ENCODE data around the gene MGRN1. TPM values are rescaled to one million over a fixed set of nuclear protein-coding genes. Genes with fewer than 3 reads are reported as not detected.
A peak's percentile ranks its signal among the peaks of the same experiment; 100 is the strongest.
"Not testable (repeated sequence)": the region's sequence is repeated elsewhere in the genome, so short reads cannot be mapped to it uniquely, and the experiment has no call there.

MGRN1 gene
- total RNA-seq, 3 donors from 2014 or later, result 26.7 to 28.5 (median 27.9) TPM

GRCh38 chr16:4648917-4649316 lies 24.3 kb downstream of the MGRN1 start:
- intact Hi-C loops (cut with DNase I; ENCODE audit: low total_unique reads), result no loop called here
- H3K36me3 ChIP-seq, result no peaks in the 10 kb centered on the region
- no peaks in the 10 kb centered on the region for H3K27me3 ChIP-seq
- TF ChIP-seq CTCF (IDR thresholded peaks at IDR 0.05) (no peak), POLR2AphosphoS5 (IDR thresholded peaks at IDR 0.05) (no peak), POLR2A (IDR thresholded peaks at IDR 0.05) (no peak)
- H3K4me3 ChIP-seq, result no peak overlapping the region
- H3K4me1 ChIP-seq, result no peaks in the 10 kb centered on the region
- no peaks in the 10 kb centered on the region for H3K9me3 ChIP-seq
- no peak for DNase-seq (ENCODE audit: low spot score in 2 of 2)
- H3K27ac ChIP-seq, result no peak overlapping the region

- no peak for DNase-seq (ENCODE audit: low spot score in 2 of 2)
- H3K4me3 ChIP-seq, result no peak overlapping the region
- H3K27ac ChIP-seq, result no peak overlapping the region
- TF ChIP-seq CTCF (IDR thresholded peaks at IDR 0.05) (no peak), POLR2A (IDR thresholded peaks at IDR 0.05) (no peak), POLR2AphosphoS5 (IDR thresholded peaks at IDR 0.05) (no peak)
- no peaks in the 10 kb centered on the region for H3K27me3 ChIP-seq
- no peaks in the 10 kb centered on the region for H3K4me1 ChIP-seq
- no peaks in the 10 kb centered on the region for H3K9me3 ChIP-seq
- intact Hi-C loops (cut with DNase I; ENCODE audit: low total_unique reads), result no loop called here
- no peaks in the 10 kb centered on the region for H3K36me3 ChIP-seq
These were observed 25.3 kb downstream of the MGRN1 start for GRCh38 chr16:4649744-4650442.

- H3K36me3 ChIP-seq; H3K27ac ChIP-seq; H3K4me1 ChIP-seq; H3K4me3 ChIP-seq; H3K9me3 ChIP-seq; H3K27me3 ChIP-seq; DNase-seq (ENCODE audit: low spot score in 2 of 2); intact Hi-C loops (cut with DNase I; ENCODE audit: low total_unique reads): not testable (repeated sequence)
- TF ChIP-seq CTCF (IDR thresholded peaks at IDR 0.05), result peak in 2 of 3 donors; percentile 34 to 36
These were observed 25.9 kb downstream of the MGRN1 start for GRCh38 chr16:4650443-4651074.

GRCh38 chr16:4651827-4652226 lies 27.2 kb downstream of the MGRN1 start:
- intact Hi-C loops (cut with DNase I; ENCODE audit: low total_unique reads), result no loop called here
- H3K27ac ChIP-seq, result no peak overlapping the region
- H3K4me1 ChIP-seq, result no peaks in the 10 kb centered on the region
- no peaks in the 10 kb centered on the region for H3K27me3 ChIP-seq
- no peaks in the 10 kb centered on the region for H3K36me3 ChIP-seq
- no peak overlapping the region for H3K4me3 ChIP-seq
- H3K9me3 ChIP-seq, result no peaks in the 10 kb centered on the region
- no peak for TF ChIP-seq POLR2AphosphoS5 (IDR thresholded peaks at IDR 0.05)
- no peak for TF ChIP-seq CTCF (IDR thresholded peaks at IDR 0.05)
- no peak for TF ChIP-seq POLR2A (IDR thresholded peaks at IDR 0.05)
- DNase-seq (ENCODE audit: low spot score in 2 of 2), result no peak

GRCh38 chr16:4652561-4652960 lies 27.9 kb downstream of the MGRN1 start:
- intact Hi-C loops (cut with DNase I; ENCODE audit: low total_unique reads), result no loop called here
- Histone ChIP-seq H3K4me3 (no peak overlapping the region), H3K4me1 (no peaks in the 10 kb centered on the region), H3K9me3 (no peaks in the 10 kb centered on the region), H3K27me3 (no peaks in the 10 kb centered on the region), H3K36me3 (no peaks in the 10 kb centered on the region), H3K27ac (no peak overlapping the region)
- TF ChIP-seq POLR2AphosphoS5 (IDR thresholded peaks at IDR 0.05) (no peak), CTCF (IDR thresholded peaks at IDR 0.05) (no peak), POLR2A (IDR thresholded peaks at IDR 0.05) (no peak)
- no peak for DNase-seq (ENCODE audit: low spot score in 2 of 2)
